Measurements from ENCODE around the gene CNOT4.
"Not testable (repeated sequence)": the region's sequence is repeated elsewhere in the genome, so short reads cannot be mapped to it uniquely, and the experiment has no call there.

Gene CNOT4

DNA sequence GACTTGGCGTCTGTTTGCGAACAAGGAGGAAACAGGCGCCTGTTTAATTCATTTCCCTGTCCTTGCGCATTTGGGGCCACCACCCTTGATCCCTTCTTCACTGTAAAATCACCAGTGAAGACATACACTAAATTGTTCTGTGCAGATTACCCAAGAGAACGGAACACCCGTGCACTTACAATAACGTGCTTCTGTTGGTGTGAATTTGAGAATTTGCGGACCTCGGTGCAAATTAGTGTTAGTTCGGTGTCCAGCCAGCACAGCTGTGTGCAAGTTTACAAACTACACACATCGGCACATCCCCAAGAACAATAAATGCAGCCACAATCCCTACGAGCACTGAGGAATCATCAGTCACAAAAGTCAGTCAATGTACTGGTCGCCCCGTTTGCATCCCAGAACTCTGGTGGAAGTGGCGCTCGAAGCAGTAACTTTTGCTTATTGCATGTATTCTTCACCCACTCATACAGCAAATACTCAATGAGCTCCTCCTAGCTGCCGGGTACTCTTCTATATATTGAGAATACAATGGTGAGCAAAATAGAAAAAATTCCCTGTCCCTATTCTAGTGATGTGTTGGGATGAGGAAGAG, 786 bp upstream of the CNOT4 start:
- DNase-seq, result no peak

DNA sequence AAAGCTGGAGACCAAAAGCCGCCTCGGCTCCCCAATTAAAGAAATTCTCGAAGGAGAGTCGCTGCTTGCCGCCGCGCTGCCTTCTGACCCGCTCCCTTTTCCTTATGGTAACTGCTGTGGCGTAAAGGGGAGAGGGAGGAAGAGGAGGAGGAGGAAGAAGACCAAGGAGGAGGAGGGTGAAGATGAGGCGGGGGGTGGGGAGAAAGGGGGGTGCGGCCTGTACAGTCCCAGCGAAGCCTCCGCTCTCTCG, 388 bp downstream of the CNOT4 start:
- DNase-seq, result no peak

DNA sequence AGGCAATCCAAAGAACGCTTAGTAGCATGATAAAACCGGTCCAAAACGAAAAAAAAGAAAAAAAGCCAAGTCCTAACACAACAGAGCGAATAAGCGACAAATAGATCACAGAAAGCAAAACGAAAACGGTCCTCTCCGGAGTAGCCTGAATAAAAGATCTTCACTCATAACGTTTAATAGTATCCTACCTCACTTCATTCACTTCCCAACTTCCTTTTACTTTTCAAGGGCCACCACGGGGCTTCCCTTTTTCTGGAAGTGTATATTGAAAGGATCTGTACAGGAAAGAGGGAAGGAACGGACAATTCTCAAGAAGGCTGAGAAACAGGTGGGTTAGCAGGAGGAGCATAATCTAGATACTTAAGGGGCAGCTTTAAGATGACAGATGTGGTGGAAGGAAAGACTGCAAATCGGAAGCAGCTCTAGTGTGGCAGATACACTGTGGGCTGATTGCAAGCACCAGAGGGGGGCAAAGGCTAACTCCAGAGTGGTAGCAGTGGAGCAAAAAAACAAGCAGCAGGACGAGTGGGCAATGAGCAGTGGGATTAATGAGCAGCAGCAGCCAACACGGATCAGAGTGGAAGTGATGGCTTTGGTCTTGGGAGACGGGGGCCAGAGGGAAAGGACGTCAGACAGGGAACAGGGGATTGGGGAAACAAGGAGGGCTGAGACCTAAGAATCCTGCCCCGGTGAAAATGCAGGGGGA, 866 bp downstream of the CNOT4 start:
- DNase-seq, result no peak

DNA sequence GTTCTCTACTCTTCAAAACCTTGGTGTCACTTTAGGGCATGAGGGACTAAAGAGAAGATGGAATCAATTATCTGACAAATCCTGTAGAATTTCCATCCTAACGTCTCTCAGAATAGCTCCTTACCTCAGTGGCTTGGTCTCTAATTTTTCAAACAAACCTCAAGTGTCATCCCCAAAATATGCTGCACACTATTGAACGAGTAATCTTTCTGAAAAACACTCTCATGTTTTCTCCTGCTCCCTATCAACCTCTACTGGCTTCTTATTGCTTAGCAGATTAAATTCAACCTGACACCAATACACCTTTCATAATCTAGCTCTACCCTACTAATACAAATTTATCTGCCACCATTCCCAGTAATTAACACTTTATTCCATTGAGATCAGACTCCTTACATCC, 8.5 kb downstream of the CNOT4 start:
- no peak for DNase-seq

DNA sequence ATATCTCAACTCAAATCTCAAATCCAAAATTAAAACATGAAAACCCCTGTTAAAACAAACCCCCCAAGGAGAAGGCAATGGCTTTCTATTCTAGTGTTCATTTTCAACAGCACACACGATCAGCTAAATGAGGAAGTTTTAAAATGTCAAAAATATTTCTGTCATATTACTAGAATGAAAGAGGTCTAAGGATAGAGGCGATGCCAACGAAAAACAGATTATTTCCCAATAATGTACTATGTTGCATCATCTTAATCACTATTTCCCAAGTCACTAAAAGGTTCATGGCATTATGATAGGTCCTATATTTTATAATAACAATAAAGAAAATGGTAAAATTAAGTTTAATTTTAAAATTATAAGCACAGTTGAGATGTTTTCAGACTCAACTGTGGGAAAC, 10.1 kb downstream of the CNOT4 start:
- DNase-seq, result no peak

DNA sequence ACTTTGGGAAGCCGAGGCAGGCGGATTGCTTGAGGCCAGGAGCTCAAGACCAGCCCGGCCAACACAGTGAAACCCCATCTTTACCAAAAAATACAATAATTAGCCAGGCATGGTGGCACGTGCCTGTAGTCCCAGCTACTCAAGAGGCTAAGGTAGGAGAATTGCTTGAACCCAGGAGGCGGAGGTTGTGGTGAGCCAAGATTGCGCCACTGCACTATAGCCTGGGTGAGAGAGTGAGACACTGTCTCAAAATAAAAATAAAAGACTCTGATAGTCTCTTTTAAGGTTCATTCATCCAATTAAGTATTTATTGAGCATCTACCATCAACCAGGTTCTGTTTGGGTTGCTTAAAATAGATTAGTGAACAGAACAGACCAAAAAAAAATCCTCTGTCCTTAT, 12.7 kb downstream of the CNOT4 start:
- not testable (repeated sequence) for DNase-seq

DNA sequence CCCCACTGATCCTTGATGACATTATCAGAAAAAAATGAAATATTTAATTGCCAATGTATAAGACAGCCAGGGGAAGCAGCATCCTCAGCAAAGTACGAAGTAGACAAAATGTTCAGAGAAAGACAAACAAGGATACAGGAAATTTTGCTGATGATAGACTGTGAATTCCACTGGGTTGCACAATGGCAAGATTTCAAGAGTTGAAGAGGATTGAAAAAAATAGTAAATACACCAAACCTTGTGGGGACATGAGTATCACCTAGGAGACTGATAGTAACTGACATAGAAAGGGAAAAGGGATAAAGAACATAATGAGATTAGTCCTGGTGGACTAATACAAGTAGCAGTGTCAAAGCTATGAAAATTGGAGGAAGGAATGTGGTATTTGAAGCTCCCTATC, 16.5 kb downstream of the CNOT4 start:
- no peak for DNase-seq

DNA sequence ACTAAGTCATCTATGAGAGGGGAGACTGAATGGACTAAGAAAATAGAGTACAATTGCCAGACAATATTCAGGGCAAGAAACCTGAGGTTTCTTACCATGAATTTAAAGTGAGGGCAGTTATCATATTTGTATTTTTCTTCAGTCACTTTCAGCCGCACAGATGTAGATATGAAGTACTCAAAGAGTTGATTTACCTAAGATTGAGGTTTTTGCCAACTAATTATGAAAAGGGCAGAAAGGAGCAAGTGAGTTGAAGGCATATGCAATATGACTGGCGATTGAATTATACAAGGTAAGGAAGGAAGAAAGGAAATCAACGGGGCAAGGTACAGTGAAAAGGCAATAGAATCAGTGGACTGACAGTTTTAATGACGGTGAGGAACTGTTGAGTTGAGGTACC, 17.8 kb downstream of the CNOT4 start:
- no peak for DNase-seq

DNA sequence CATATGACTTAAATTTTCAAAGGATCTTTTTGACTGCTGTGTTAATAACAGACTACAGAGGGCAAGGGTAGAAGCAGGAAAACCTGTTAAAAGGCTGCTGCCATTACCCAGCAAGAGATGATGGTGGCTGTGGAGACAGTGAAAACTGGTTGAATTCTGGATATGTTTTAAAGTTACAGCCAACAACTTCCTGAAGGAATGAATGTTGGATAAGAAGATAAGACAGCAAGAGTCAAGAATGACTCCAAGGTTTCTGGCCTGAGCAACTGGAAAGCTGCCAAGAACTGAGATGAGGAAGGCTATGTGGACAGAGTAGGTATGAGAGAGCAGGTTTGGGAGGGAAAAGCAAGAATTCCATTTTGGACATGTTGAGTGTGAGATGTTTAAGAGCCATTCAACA, 19.1 kb downstream of the CNOT4 start:
- DNase-seq, result no peak

DNA sequence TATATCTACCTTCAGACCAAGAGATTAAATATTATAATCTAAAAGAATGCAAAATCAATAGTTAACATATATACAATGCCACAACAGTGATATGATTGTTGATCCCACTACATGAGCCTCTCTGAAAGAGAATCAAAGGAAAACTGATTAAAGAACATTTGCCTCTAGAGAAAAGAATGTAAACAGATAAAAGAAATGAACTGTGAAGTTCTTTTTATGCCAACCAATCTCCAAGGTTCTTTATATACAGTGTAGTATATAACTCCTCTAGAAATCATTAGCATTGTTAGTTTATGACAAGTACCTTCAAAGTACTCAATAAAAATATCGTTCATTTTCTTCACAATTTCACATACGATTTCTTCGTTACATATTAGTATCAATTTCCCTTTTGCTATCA, 20.1 kb downstream of the CNOT4 start:
- DNase-seq, result no peak

DNA sequence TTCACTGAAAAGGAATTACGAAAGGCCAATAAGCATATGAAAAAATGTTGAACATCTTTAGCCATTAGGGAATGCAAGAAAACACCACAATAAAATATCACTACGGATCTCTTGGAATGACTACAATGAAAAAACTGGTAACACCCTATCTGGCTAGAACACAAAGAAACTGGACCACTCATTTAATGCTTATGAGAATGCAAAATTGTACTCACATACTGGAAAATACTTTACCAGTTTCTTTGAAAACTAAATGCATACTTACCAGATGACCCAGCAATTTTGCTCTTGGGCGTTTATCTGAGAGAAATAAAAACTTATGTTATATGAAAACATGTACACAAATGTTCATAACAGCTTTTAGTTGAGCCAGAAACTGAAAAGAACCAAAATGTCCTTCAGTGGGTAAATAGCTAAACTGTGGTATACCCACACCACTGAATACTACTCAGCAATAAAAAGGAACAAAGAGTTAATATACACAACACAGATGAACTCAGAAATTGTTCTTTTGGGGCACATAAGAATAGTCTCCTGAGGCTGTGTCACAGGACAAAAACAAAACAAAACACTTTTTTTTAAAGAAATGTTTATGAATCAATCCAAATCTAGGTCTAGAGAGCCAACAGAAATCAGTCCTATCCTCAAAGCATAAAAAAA, 23.5 kb downstream of the CNOT4 start:
- no peak for DNase-seq

DNA sequence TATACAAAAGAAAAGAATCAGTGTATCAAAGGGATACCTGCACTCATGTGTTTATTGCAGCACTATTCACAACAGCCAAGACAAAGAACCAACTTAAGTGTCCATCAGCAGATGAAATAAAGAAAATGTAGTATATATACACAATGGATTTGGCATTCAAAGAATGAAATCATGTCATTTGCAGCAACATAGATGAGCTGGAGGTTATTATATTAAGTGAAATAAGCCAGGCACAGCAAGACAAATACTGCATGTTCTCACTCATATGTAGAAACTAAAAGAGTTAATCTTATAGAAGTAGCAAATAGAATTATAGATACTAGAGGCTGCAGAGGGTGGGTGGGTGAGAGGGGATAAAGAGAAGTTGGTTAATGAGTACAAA, 28.3 kb downstream of the CNOT4 start:
- DNase-seq, result no peak

DNA sequence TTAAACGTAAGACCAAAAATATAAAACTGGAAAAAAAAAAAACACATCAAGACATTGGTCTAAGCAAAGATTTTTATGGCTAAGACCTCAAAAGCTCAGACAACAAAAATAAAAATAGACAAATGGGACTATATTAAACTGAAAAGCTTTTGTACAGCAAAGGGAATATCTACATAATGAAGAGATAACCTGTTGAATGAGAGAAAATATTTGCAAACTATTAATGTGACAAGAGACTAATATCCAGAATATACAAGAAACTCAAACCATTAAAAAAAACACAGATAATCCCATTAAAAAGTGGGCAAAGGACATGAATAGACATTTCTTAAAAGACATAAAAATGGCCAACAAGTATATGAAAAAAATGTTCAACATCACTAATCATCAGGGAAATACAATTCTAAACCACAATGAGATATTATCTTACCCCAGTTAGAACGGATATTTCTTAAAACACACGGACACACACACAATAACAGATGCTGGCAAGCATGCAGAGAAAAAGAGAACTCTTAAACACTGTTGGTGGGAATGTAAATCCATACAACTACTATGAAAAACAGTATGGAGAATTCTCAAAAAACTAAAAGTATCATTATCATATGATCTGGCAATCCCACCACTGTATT, 28.8 kb downstream of the CNOT4 start:
- no peak for DNase-seq

DNA sequence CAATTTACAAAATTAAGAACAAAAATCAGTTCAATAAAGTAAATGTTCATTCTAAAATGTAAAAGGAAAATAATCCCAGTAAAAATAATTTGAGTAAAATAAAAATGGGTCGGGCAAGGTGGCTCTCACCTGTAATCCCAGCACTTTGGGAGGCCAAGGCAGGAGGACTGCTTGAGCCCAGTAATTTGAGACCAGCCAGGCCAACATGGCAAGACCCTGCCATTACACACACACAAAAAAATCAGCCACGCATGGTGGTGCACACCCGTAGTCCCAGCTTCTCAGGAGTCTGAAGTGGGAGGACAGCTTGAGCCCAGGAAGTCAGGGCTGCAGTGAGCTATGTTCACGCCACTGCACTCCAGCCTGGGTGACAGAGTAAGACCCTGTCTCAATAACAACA, 34.4 kb downstream of the CNOT4 start:
- DNase-seq, result no peak

DNA sequence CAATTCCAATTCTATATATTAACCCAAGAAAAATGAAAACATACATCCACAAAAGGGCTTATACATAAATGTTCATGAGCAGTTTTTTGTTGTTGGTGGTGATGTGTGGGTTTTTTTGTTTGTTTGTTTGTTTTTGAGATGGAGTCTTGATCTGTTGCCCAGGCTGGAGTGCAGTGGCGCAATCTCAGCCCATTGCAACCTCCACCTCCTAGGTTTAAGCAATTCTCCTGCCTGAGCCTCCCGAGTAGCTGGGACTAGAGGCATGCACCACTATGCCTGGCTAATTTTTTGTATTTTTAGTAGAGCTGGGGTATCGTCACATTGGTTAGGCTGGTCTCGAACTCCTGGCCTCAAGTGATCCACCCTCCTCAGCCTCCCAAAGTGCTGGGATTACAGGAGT, 40.2 kb downstream of the CNOT4 start:
- not testable (repeated sequence) for DNase-seq

DNA sequence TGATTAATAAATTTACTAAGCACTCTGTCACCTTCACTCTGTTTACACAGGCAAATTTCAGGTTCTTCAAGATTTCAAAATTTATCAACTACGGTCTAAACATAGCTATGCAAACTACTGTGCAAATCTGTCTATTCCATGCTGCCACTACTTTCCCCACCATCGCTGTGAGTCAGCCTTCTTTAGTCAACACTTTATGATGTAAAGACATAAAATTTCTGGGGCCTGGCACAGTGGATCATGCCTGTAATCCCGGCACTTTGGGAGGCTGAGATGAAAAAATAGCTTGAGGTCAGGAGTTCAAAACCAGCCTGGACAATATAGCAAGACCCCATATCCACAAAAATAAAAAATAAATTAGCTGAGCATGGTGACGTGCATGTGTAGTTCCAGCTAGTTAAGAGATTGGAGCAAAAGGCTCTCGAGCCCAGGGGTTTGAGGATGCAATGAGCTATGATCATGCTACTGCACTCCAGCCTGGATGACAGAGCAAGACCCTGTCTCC, 42.6 kb downstream of the CNOT4 start:
- no peak for DNase-seq

DNA sequence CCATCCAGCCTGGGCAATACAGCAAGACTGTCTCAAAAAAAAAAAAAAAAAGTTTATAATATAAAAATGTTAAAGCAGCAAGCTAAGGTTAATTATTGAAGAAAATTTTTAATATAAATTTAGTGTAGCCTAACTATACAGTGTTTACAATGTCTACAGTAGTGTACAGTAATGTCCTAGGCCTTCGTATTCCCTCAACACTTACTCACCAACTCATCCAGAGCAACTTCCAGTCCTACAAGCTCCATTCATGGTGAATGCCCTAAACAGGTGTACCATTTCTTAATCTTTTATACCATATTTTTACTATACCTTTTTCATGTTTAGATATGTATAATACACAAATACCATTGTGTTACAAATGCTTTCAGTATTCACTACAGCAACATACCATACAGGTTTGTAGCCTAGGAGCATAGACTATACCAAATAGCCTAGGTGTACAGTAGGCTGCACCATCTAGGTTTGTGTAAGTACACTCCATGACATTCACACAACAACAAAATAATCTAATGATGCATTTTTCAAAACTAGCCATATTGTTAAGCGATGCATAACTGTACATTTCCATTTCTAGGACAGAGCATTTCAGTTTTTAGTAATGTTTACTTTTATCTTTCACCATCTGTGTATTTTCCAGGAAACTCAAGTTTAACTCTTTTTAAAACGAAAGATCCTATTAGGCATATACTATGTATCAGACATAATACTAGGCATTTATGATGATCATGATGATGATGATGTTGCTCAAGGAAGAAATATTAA, 43.3 kb downstream of the CNOT4 start:
- DNase-seq, result no peak

DNA sequence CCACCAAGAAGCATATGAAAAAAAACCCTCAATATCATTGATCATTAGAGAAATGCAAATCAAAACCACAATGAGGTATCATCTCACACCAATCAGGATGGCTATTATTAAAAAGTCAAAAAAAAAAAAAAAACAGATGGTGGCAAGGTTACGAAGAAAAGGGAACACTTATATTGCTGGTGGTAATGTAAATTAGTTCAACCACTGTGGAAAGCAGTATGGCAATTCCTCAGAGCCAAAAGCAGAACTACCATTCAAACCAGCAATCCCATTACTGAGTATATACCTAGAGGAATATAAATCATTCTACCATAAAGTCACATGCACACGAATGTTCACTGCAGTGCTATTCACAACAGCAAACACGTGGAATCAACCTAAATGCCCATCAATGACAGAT, 46.0 kb downstream of the CNOT4 start:
- DNase-seq, result no peak

DNA sequence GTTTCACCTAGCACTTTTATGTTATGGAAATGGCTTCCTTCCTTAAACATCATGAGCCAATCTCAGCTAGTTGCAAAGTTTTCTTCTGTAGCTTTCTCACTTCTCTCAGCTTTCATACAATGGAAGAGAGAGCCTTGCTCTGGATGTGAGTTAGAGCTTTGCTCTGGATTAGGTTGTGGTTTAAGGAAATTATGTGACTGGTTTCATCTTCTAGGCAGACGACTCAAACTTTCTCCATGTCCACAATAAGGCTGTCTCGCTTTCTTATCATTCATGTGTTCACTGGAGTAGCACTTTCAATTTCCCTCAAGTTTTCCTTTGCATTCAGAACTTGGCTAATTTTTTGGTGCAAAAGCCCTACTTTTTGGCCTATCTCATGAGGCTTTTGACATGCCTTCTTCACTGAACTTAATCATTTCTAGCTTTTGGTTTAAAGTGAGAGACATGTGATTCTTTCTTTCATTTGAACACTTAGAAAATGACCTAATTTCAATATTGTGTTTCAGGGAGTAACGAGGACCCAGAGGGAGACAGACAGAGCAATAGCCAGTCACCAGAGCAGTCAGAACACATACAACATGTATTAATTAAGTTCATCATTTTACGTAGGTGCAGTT, 49.8 kb downstream of the CNOT4 start:
- no peak for DNase-seq

DNA sequence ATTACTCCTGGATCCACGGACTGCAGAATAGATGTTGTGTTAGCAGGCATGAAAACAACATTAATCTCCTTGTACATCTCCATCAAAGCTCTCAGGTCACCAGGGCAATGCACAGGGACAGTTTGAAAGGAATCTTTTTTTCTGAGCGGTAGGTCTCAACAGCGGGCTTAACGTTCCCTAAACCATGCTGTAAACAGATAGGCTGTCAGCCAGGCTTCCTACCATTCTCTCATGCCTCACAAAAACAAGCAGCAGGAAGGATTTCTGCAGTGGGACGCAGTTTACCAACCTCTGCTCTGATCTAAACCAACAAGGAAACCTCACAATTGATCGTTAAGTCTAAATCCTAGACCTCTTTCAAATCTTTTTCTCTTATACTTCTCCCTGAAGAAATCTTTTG, 50.8 kb downstream of the CNOT4 start:
- no peak for DNase-seq

DNA sequence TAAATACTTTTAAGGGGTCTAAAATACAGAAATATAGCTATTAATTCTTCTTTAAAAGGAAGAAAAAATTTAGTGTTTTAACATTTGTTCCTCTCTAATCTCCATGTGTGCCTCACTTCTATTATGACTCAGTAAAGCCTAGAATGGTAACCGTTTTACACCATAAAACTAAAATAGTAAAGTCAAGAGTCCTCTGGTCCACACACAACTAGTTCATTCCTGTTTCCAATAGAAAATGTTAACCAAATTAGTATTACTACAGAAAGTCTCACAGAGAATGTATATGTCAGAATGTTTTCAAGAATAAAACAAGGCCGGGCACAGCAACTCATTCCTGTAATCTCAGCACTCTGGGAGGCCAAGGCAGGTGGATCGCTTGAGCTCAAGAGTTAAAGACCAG, 55.8 kb downstream of the CNOT4 start:
- DNase-seq, result no peak

DNA sequence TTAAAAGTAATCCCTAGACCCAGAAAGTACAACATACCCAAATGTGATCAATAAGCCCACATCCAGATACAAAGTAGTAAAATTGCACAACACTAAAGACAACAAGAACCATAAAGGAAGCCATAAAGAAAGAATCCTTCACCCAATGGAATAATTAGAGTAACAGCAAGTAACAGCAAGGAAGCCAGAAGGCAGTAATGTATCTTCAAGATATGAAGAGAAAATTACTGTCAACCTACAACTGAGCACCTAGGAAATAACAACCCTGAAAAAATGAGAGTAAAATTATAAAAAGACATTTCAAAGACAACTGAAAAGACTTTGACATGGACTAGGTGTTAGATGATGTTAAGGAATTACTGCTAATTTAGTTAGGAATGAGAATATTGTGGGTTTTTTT, 60.5 kb downstream of the CNOT4 start:
- DNase-seq, result no peak

DNA sequence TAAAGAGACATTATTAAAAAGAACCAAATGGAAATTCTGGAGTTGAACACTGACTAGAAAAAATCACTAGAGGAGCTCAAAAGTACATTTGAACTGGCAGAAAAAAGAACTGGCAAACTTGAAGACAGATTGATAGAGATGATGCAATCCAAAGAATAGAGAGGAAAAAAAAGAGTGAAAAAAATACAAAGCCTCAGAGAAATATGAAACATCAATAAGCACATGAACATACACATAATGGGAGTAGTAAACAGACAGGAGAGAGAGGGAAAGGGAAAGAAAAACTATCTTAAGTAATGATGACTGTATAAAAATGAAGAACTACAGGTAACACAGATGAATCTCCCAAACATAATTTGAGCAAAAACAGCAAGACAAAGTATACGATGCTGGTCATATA, 61.1 kb downstream of the CNOT4 start:
- no peak for DNase-seq
